GM19099 (cell line): ENCODE data around the gene CILP2.

Source experiments
- POLR2A ChIP-seq: IDR thresholded peaks from 3 replicates; pipeline ENCODE4 v1.6.1; 2011; ENCODE audit warnings: low read depth; ENCODE audit not compliant: insufficient read length; ENCODE audit errors: extremely low read depth

The CILP2 gene

DNA sequence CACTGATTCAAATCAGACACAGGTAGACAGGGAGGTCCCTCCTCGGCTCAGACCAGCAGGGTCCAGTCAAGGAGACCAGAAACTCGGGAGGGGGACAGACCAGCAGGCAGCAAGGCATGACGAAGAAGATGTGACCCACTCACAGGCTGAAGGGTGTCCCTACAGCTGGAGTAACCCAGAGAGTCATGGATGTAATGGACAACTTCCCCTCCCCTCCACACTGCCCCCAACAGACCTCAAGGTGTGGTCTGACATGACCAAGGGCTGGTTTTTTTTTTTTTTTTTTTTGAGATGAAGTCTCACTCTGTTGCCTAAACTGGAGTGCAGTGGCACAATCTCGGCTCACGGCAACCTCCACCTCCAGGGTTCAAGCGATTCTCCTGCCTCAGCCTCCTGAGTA is 46.3 kb downstream of the CILP2 start:
- TF ChIP-seq POLR2A = no peak

DNA sequence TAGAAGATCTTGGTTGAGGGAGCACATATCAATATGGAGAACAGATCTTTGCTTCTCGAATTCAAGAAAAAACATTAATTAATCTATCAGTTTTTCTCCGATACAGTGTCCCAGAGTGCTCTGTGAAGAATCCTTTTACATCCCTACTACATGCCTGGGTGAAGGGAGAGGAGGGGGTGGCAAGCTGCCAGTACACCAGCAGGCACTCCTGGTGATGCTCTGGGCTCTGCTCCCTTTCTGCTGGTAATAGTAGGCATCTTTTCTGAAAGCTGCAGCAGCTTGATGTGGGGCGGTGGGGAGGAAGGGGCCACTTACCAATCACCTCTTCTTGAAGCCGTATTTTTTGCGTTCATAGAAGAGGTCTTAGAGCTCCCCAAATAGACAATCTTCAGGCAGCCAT is 49.7 kb downstream of the CILP2 start:
- no peak for TF ChIP-seq POLR2A

DNA sequence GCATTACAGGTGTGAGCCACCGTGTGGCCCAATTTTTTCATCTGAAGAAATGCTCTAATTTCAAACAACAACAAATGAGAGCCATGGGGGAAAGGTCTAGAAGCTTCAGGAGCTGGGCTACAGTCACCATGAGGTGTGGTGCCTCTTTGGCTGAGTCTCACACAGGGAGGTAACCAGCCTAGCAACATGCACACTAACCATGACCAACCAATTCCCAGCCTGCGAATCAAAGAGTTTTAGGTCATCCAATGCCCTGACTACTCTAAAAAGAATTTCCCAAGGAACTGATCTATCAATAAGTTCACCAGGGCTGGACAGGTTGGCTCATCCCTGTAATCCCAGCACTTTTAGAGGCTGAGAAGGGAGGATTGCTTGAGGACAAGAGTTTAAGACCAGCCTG is 50.5 kb downstream of the CILP2 start:
- TF ChIP-seq POLR2A = no peak

DNA sequence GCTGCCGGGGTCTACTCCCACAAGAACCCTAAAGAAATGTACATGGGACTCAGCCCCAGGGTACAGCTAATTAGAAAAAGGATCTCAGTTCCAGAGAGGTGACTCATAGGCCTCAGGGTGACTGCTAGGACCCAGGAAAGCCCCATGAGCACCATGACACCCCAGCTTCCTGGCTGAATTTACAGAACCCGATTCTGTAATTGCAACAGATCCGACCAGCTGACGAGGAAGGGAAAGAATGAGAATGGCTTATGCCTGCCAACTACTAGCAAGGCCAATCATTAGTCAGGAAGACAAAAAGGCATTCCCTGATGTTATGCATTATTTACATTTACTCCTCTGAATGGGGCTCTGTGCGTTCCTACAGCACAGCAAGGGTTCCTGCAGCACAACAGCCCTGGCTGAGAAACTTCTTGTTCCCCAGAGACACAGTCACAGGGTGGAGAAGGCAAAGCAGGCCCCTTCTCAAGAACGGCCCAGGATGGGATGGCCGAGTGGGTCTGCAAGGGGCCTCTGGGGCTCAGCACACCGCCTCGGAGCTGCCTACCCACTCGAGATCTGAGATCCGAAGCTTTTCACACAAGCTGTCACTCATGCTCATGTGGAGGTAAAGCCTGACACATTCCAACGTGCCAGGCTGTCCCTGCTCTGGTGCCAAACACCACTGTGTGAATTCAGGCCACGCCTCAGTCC is 53.2 kb downstream of the CILP2 start:
- TF ChIP-seq POLR2A = peak; percentile 10

DNA sequence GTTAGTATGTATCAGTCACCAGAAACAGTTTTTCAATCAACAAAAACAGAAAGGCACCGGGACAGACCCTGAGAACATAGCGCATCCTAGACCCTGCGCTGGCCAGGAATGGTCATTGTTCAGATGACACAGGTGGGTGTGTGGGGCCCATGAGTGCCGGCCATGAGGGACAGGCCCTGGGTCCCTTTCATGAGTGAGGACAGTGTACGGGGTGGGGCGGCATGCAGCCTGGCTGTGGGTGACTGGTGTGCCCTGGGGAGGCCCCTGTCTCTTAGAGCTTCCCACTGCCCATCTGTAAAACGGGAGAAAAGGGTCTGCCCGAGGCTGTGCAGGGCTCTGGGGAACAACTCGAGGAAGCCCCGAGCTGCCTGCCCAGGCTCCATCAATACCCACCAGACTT is 54.6 kb downstream of the CILP2 start:
- no peak for TF ChIP-seq POLR2A

- TF ChIP-seq POLR2A = no peak
These were observed 56.3 kb downstream of the CILP2 start for GRCh38 chr19:19594381-19594780.

- no peak for TF ChIP-seq POLR2A
These were observed 57.2 kb downstream of the CILP2 start for GRCh38 chr19:19595171-19595701.
